Small intestine (tissue), 7 donors: ENCODE results near the gene LZTS2. TPM values are rescaled to one million over a fixed set of nuclear protein-coding genes. Genes with fewer than 3 reads are reported as not detected.

Experiments
- DNase-seq, 2 donors: peaks; one replicate each; pipeline versions ENCODE4 v3.0.0 to v3.0.0-alpha.2; 2013
- FAIRE-seq: peaks from 2 replicates; lab custom pipeline; 2012; peaks lifted over from hg19 to GRCh38; lab: Jason Lieb, UNC
- H3K27ac ChIP-seq, 3 donors: one replicate each; pipeline ENCODE4 v1.5.1; 2013; ENCODE audit warnings: low read length in 2 of 3, mild to moderate bottlenecking in 2 of 3, control low read depth in 1 of 3, inconsistent platforms in 1 of 3, low read depth in 1 of 3, moderate library complexity in 1 of 3
- H3K27me3 ChIP-seq, 3 donors: one replicate each; pipeline ENCODE4 v1.6.1; 2013; ENCODE audit warnings: low read length in 3 of 3, inconsistent platforms in 1 of 3; ENCODE audit not compliant: control insufficient read depth in 3 of 3, insufficient read depth in 3 of 3
- H3K36me3 ChIP-seq, 3 donors: one replicate each; pipeline ENCODE4 v1.6.1; 2013; ENCODE audit warnings: low read length in 3 of 3, inconsistent platforms in 1 of 3, low read depth in 1 of 3, mild to moderate bottlenecking in 1 of 3, moderate library complexity in 1 of 3; ENCODE audit not compliant: control insufficient read depth in 3 of 3, insufficient read depth in 2 of 3
- H3K4me1 ChIP-seq, 3 donors: one replicate each; pipeline ENCODE4 v1.6.1; 2013; ENCODE audit warnings: low read length in 2 of 3, inconsistent platforms in 1 of 3, low read depth in 1 of 3, mild to moderate bottlenecking in 1 of 3, moderate library complexity in 1 of 3; ENCODE audit not compliant: control insufficient read depth in 3 of 3, insufficient read depth in 2 of 3
- H3K4me3 ChIP-seq, 3 donors: one replicate each; pipeline ENCODE4 v1.5.1; 2013; ENCODE audit warnings: low read length in 3 of 3, control low read depth in 1 of 3, inconsistent platforms in 1 of 3, low read depth in 1 of 3, mild to moderate bottlenecking in 1 of 3, moderate library complexity in 1 of 3
- H3K9me3 ChIP-seq, 2 donors: one replicate each; pipeline ENCODE4 v1.6.1; 2013; ENCODE audit warnings: low read depth in 1 of 2, low read length in 1 of 2; ENCODE audit not compliant: control insufficient read depth in 2 of 2, insufficient read depth in 1 of 2
- WGBS, 3 donors: extraction: QIAGEN DNeasy Blood & Tissue Kit; methylation state at CpG; one replicate each; pipeline ENCODE4 v1.1.7; 2013; 5-methylcytosine and 5-hydroxymethylcytosine counted together
- polyA plus RNA-seq, 4 donors: library from polyadenylated mRNA; stranded (reverse) in 3 of 4; unstranded in 1 of 4; fragments of 200-250 nt in 3 of 4; fragments of 120-200 nt in 1 of 4; gene quantifications; one replicate each; pipeline versions ENCODE4 v1.2.1 to v1.2.3, GENCODE V29; 2013
- donor health status: healthy with polysubstance abuse.
- donor health status: control.
- donor health status: control.
- donor health status: Bipolar disorder and iron deficiency.
- donor health status: healthy.

LZTS2 gene
- polyA plus RNA-seq, 4 donors: 13.6 to 59.6 (median 29.0) TPM

GRCh38 chr10:101016814-101017213 lies 17.2 kb downstream of the LZTS2 start:
- 76 to 87% (median 82%) methylated on average over 5 of the region's 5 CpGs for WGBS, 3 donors
- H3K27me3 ChIP-seq: peaks cover 0 to 4% (median 0%) of the 10 kb centered on the region in 3 donors
- peaks cover 0 to 59% (median 0%) of the 10 kb centered on the region in 3 donors for H3K36me3 ChIP-seq
- DNase-seq (no peak), FAIRE-seq (no peak)
- H3K27ac ChIP-seq: no peak overlapping the region
- H3K4me3 ChIP-seq: no peak overlapping the region
- H3K4me1 ChIP-seq: peaks cover 0 to 33% (median 0%) of the 10 kb centered on the region in 3 donors
- H3K9me3 ChIP-seq: no peaks in the 10 kb centered on the region

GRCh38 chr10:101018118-101018599 lies 18.6 kb downstream of the LZTS2 start:
- 59 to 79% (median 72%) methylated on average over 17 to 20 of the region's 20 CpGs for WGBS, 3 donors
- FAIRE-seq: no peak
- DNase-seq: no peak

DNA sequence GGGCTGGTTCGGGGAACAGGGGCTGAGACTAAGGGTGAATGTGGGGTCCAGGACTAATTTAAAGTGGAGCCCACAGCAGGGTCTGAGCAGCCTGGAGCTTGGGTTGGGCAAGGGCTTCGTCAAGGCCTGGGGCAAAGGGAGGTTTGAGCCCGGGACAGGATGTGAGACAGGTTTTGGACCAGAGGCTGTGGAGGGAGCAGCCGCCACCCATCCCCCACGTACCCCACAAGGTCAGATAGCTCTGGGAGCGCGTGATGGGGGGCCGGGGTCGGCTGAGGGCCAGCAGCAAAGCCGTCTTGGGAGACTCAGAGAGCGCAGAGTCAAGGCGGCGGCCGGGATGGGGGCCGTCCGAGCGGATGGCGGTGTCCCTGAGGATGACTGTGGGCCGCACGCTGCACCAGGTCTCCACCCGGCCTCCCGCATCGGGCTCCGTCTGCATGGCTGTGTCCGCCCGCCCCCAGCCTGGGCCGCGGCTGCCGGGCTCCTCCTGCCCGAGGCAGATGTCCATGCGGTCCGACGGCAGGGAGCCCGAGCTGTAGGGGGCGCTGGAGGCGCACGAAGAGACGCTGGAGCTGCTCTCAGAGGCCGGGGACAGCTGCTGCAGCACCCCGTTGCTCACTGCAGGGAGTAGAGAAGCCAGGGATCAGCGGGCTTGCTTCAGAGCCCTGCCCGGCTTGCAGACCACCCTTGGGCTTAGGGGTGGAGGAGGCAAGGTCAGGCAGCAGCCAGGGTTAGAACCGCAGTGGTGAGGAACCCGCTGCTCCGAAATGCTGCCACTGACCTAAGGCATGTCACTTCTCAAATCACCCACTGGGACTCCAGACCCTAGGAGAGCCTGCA lies 19.2 kb downstream of the LZTS2 start:
- DNase-seq (peak; percentile 83 to 93), FAIRE-seq (no peak)
- Histone ChIP-seq H3K27ac (no peak overlapping the region), H3K36me3 (peaks cover 0 to 78% (median 0%) of the 10 kb centered on the region in 3 donors), H3K9me3 (no peaks in the 10 kb centered on the region), H3K27me3 (peaks cover 0 to 4% (median 0%) of the 10 kb centered on the region in 3 donors), H3K4me1 (peaks cover 0 to 21% (median 0%) of the 10 kb centered on the region in 3 donors), H3K4me3 (no peak overlapping the region)
- WGBS, 3 donors: 17 to 22% (median 18%) methylated on average over 36 to 45 of the region's 45 CpGs

More at GRCh38 chr10:101018118-101018599, 18.6 kb downstream of the LZTS2 start:
- peaks cover 0 to 4% (median 0%) of the 10 kb centered on the region in 3 donors for H3K27me3 ChIP-seq
- H3K36me3 ChIP-seq: peaks cover 0 to 72% (median 0%) of the 10 kb centered on the region in 3 donors
- H3K4me1 ChIP-seq: peaks cover 0 to 26% (median 0%) of the 10 kb centered on the region in 3 donors
- H3K27ac ChIP-seq: no peak overlapping the region
- no peak overlapping the region for H3K4me3 ChIP-seq
- H3K9me3 ChIP-seq: no peaks in the 10 kb centered on the region

GRCh38 chr10:101019440-101019703 lies 19.8 kb downstream of the LZTS2 start:
- no peak for FAIRE-seq
- 27 to 46% (median 41%) methylated on average over 2 of the region's 2 CpGs for WGBS, 3 donors

GRCh38 chr10:101020427-101021075 lies 20.9 kb downstream of the LZTS2 start:
- FAIRE-seq (no peak), DNase-seq (no peak)
- WGBS, 3 donors: 84 to 89% (median 87%) methylated on average over 10 of the region's 10 CpGs
- Histone ChIP-seq H3K9me3 (no peaks in the 10 kb centered on the region), H3K4me3 (no peak overlapping the region), H3K36me3 (peaks cover 0 to 77% (median 0%) of the 10 kb centered on the region in 3 donors), H3K27me3 (peaks cover 0 to 4% (median 0%) of the 10 kb centered on the region in 3 donors), H3K4me1 (peaks cover 0 to 12% (median 0%) of the 10 kb centered on the region in 3 donors), H3K27ac (no peak overlapping the region)

More at GRCh38 chr10:101019440-101019703, 19.8 kb downstream of the LZTS2 start:
- Histone ChIP-seq H3K4me1 (peaks cover 0 to 19% (median 0%) of the 10 kb centered on the region in 3 donors), H3K36me3 (peaks cover 0 to 84% (median 0%) of the 10 kb centered on the region in 3 donors), H3K27me3 (peaks cover 0 to 4% (median 0%) of the 10 kb centered on the region in 3 donors), H3K27ac (no peak overlapping the region), H3K4me3 (no peak overlapping the region), H3K9me3 (no peaks in the 10 kb centered on the region)
- no peak for DNase-seq

- WGBS, 3 donors: 91 to 93% (median 91%) methylated on average over 4 of the region's 4 CpGs
- no peak for DNase-seq
- Histone ChIP-seq H3K27me3 (peaks cover 0 to 4% (median 0%) of the 10 kb centered on the region in 3 donors), H3K4me3 (no peak overlapping the region), H3K9me3 (no peaks in the 10 kb centered on the region), H3K27ac (no peak overlapping the region), H3K4me1 (peaks cover 0 to 12% (median 0%) of the 10 kb centered on the region in 3 donors), H3K36me3 (peaks cover 0 to 73% (median 0%) of the 10 kb centered on the region in 3 donors)
- no peak for FAIRE-seq
Measured at GRCh38 chr10:101021239-101021638, 21.6 kb downstream of the LZTS2 start.

- H3K27me3 ChIP-seq: peaks cover 0 to 2% (median 0%) of the 10 kb centered on the region in 3 donors
- FAIRE-seq (no peak), DNase-seq (no peak)
- H3K9me3 ChIP-seq: no peaks in the 10 kb centered on the region
- H3K27ac ChIP-seq: no peak overlapping the region
- H3K36me3 ChIP-seq: peaks cover 0 to 68% (median 0%) of the 10 kb centered on the region in 3 donors
- H3K4me3 ChIP-seq: no peak overlapping the region
- H3K4me1 ChIP-seq: peaks cover 0 to 12% (median 0%) of the 10 kb centered on the region in 3 donors
- WGBS, 3 donors: 82 to 88% (median 88%) methylated on average over 11 of the region's 11 CpGs
Measured at GRCh38 chr10:101021692-101022251, 22.2 kb downstream of the LZTS2 start.
